GF-D8 (cell line): ENCODE results near the gene ABCA7.
"Not testable (repeated sequence)": the region's sequence is repeated elsewhere in the genome, so short reads cannot be mapped to it uniquely, and the experiment has no call there.

ENCODE experiments used
- DNase-seq: peaks from one replicate; lab custom pipeline; 2025; lab: John Stamatoyannopoulos, UW

Gene ABCA7

GRCh38 chr19:1017115-1017905, 22.6 kb upstream of the ABCA7 start:
- DNase-seq: no peak

GRCh38 chr19:1017906-1018305, 22.0 kb upstream of the ABCA7 start:
- no peak for DNase-seq

GRCh38 chr19:1018393-1018792, 21.5 kb upstream of the ABCA7 start:
- no peak for DNase-seq

- no peak for DNase-seq
These were observed 20.8 kb upstream of the ABCA7 start for GRCh38 chr19:1018932-1019615.

GRCh38 chr19:1019616-1019961, 20.3 kb upstream of the ABCA7 start:
- DNase-seq: no peak

GRCh38 chr19:1019980-1020867, 19.7 kb upstream of the ABCA7 start:
- no peak for DNase-seq

GRCh38 chr19:1020868-1021425, 19.0 kb upstream of the ABCA7 start, which contains the start of gene TMEM259:
TMEM259 (minus strand) TSS chr19:1021123; CDS start chr19:1020996, 127 bp downstream.
- peak; percentile 91 for DNase-seq

GRCh38 chr19:1023883-1024188, 16.1 kb upstream of the ABCA7 start:
- not testable (repeated sequence) for DNase-seq

GRCh38 chr19:1025080-1025479, 14.8 kb upstream of the ABCA7 start:
- not testable (repeated sequence) for DNase-seq

GRCh38 chr19:1025960-1026782, 13.7 kb upstream of the ABCA7 start, which contains the start of gene CNN2:
CNN2 (plus strand) TSS chr19:1026608; CDS start chr19:1026662, 54 bp downstream.
- no peak for DNase-seq

- no peak for DNase-seq
These were observed 12.9 kb upstream of the ABCA7 start for GRCh38 chr19:1026783-1027649.

- no peak for DNase-seq
These were observed 12.3 kb upstream of the ABCA7 start for GRCh38 chr19:1027650-1028061.

- DNase-seq: no peak
These were observed 11.6 kb upstream of the ABCA7 start for GRCh38 chr19:1028062-1028926.

- no peak for DNase-seq
These were observed 7.5 kb upstream of the ABCA7 start for GRCh38 chr19:1032264-1032867.

- no peak for DNase-seq
These were observed 3.8 kb upstream of the ABCA7 start for GRCh38 chr19:1035998-1036621.

GRCh38 chr19:1037621-1038064, 2.3 kb upstream of the ABCA7 start:
- no peak for DNase-seq

- DNase-seq: no peak
These were observed 795 bp upstream of the ABCA7 start for GRCh38 chr19:1038978-1039645.
